ENCODE measurements around the gene UCHL3. TPM values are rescaled to one million over a fixed set of nuclear protein-coding genes. Genes with fewer than 3 reads are reported as not detected.

Gene UCHL3
- total RNA-seq (2021) = 47.3 and 50.8 TPM in 2 replicates
- long read RNA-seq, transcript UCHL3-206 (8 exons, 1,050 nt) = major isoform, 14 of 25 reads
- long read RNA-seq, partial matches to known transcripts = 5 of 25 reads
- long read RNA-seq, other reads (novel, unspliced or antisense) = 6 of 25 reads

- Histone ChIP-seq H2AK5ac (ENCODE audit: insufficient read length, low read length) (no peak within 1 kb of the TSS), H3K4me1 (ENCODE audit: insufficient read depth, low read length) (no peaks in the 10 kb centered on the region), H4K91ac (ENCODE audit: insufficient read length, low read depth, low read length) (no peak within 1 kb of the TSS), H3K23ac (ENCODE audit: insufficient read length, low read depth, low read length) (no peak within 1 kb of the TSS), H3K4me2 (ENCODE audit: insufficient read depth, insufficient read length, low read length) (peak within 1 kb of the TSS; percentile 96), H2BK120ac (ENCODE audit: low read depth, low read length, poor library complexity, severe bottlenecking) (no peak within 1 kb of the TSS), H3K79me2 (ENCODE audit: insufficient read depth, low read length) (0 out of 2 replicates have a peak, but pooled peaks cover 2% of the 10 kb centered on the region), H3T11ph (ENCODE audit: low read length) (no peak within 1 kb of the TSS), H4K20me1 (ENCODE audit: control insufficient read depth, insufficient read depth, insufficient read length) (no peaks in the 10 kb centered on the region), H3K9me3 (ENCODE audit: control insufficient read depth, low read depth, low read length) (no peaks in the 10 kb centered on the region), H3K23me2 (ENCODE audit: insufficient read length, low read depth, low read length, poor library complexity, severe bottlenecking) (peaks cover 5% of the 10 kb centered on the region), H2AFZ (ENCODE audit: low read length) (peak within 1 kb of the TSS; percentile 88), H3K27ac (ENCODE audit: insufficient read length, low read depth, low read length) (no peak within 1 kb of the TSS), H2BK12ac (ENCODE audit: insufficient read length, low read depth, low read length) (no peak within 1 kb of the TSS), H3K14ac (ENCODE audit: insufficient read depth, low read length) (peak within 1 kb of the TSS; percentile 87; the same call in 1 of the 2 replicates), H4K8ac (replicated peaks; ENCODE audit: insufficient read length, low read depth, low read length) (no peak within 1 kb of the TSS), H4K5ac (ENCODE audit: insufficient read length, low read depth, low read length) (no peak within 1 kb of the TSS), H3K56ac (ENCODE audit: insufficient read length, low read depth, low read length) (no peak within 1 kb of the TSS), H2BK20ac (ENCODE audit: low read depth, low read length, poor library complexity, severe bottlenecking) (no peak within 1 kb of the TSS), H3K18ac (ENCODE audit: insufficient read length, low read depth, low read length) (peak within 1 kb of the TSS; percentile 83), H3K79me1 (ENCODE audit: insufficient read depth, low read depth, low read length, poor library complexity, severe bottlenecking) (no peaks in the 10 kb centered on the region), H3K4ac (ENCODE audit: low read depth, low read length) (no peak within 1 kb of the TSS), H3K9ac (ENCODE audit: extremely low read depth, insufficient read length, low read length) (peak within 1 kb of the TSS; percentile 85), H2BK15ac (ENCODE audit: low read depth, low read length) (no peak within 1 kb of the TSS), H2BK5ac (ENCODE audit: insufficient read length, low read length) (no peak within 1 kb of the TSS), H3K27me3 (ENCODE audit: insufficient read depth, low read length) (no peaks in the 10 kb centered on the region)
- Mint-ChIP-seq H3K27me3 (ENCODE audit: low read depth) (peaks cover 8% of the 10 kb centered on the region), H3K4me3 (peak within 1 kb of the TSS; percentile 84 to 98), H3K4me1 (peaks cover 11 to 16% of the 10 kb centered on the region in 2 experiments), H3K27ac (peak within 1 kb of the TSS; percentile 99 to 100 (median 99)), H3K9me3 (no peaks in the 10 kb centered on the region), H3K36me3 (ENCODE audit: insufficient read depth in 1 of 3, low read depth in 3 of 3) (peaks cover 0 to 8% (median 0%) of the 10 kb centered on the region in 3 experiments; a peak in 4 of 7 replicates)
- peak; percentile 88 for TF ChIP-seq CTCF (conservative IDR thresholded peaks at IDR 0.05)
- WGBS (ENCODE audit: extremely low coverage, insufficient read length, low lambda C conversion rate) = no CpG with 5 or more reads among the region's 74 CpGs
- peak; percentile 97 for DNase-seq
These were observed at the start of gene UCHL3 for GRCh38 chr13:75549262-75550158. UCHL3 (plus strand) TSS chr13:75549791; CDS start chr13:75549821, 30 bp downstream.

Measured in H9 (cell line).